Heart left ventricle (tissue), 16 donors: ENCODE results near the gene ADM. TPM values are rescaled to one million over a fixed set of nuclear protein-coding genes. Genes with fewer than 3 reads are reported as not detected.

Source experiments
- ATAC-seq, 4 donors: fragments of 200-7000 bp; cut with Tn5 transposase; one replicate each; pipeline ENCODE4 v1.9.1; 2020 to 2022; ENCODE audit warnings: moderate library complexity in 4 of 4, mild to moderate bottlenecking in 3 of 4, moderate number of reproducible peaks in 1 of 4
- DNase-seq, 5 donors: peaks; one replicate each; pipeline ENCODE4 v3.0.0-alpha.2; 2020
- H3K27ac ChIP-seq, 12 donors: fragments of 200-600 bp; sonication (generic) in 4 of 12; one replicate each; pipeline versions ENCODE4 v1.5.0 to v1.8.0; 2016 to 2022; ENCODE audit warnings: mild to moderate bottlenecking in 2 of 12
- H3K27me3 ChIP-seq, 9 donors: fragments of 200-600 bp; sonication (generic) in 2 of 9; one replicate each; pipeline versions ENCODE4 v1.5.1 to v1.8.0; 2016 to 2022; ENCODE audit warnings: mild to moderate bottlenecking in 3 of 9
- H3K36me3 ChIP-seq, 9 donors: fragments of 200-600 bp; sonication (generic) in 2 of 9; one replicate each; pipeline versions ENCODE4 v1.5.0 to v1.8.0; 2018 to 2022; ENCODE audit warnings: mild to moderate bottlenecking in 2 of 9
- H3K4me1 ChIP-seq, 12 donors: fragments of 200-600 bp; sonication (generic) in 4 of 12; one replicate each; pipeline versions ENCODE4 v1.5.0 to v1.8.0; 2016 to 2022; ENCODE audit warnings: mild to moderate bottlenecking in 3 of 12
- H3K4me3 ChIP-seq, 12 donors: fragments of 200-600 bp; sonication (generic) in 4 of 12; one replicate each; pipeline versions ENCODE4 v1.5.0 to v1.8.0; 2017 to 2022; ENCODE audit warnings: mild to moderate bottlenecking in 9 of 12, moderate library complexity in 4 of 12
- H3K9me3 ChIP-seq, 12 donors: fragments of 200-600 bp; sonication (generic) in 4 of 12; one replicate each; pipeline versions ENCODE4 v1.5.0 to v1.8.0; 2016 to 2022; ENCODE audit warnings: mild to moderate bottlenecking in 1 of 12
- POLR2A ChIP-seq, 2 donors: fragments of 450-650 bp; IDR thresholded peaks; one replicate each; pipeline ENCODE4 v1.6.1; 2017; ENCODE audit warnings: antibody characterized with exemption in 2 of 2, mild to moderate bottlenecking in 2 of 2, moderate library complexity in 2 of 2
- WGBS, 4 donors: extraction: QIAGEN DNeasy Blood & Tissue Kit in 2 of 4; methylation state at CpG; one replicate each; pipeline versions ENCODE4 v1.1.5 to v1.1.7; 2013 to 2018; 5-methylcytosine and 5-hydroxymethylcytosine counted together
- intact Hi-C, 10 donors: fragments of 100-400 bp; cut with DNase I; formaldehyde crosslinking; loops; one replicate each; pipeline versions ENCODE4 v1.11.1 to v1.14.2; 2022
- polyA plus RNA-seq, 2 donors: library from polyadenylated mRNA; stranded (reverse); fragments of 200-250 nt; gene quantifications; one replicate each; pipeline ENCODE4 v1.2.3, GENCODE V29; 2013
- total RNA-seq, 9 donors: library from RNA; depleted of rRNA in 2 of 9; stranded (reverse); fragments of >200 nt in 2 of 9; fragmentation: NEBNext Ultra II Directional in 3 of 9; extraction: Animal tissue kit (Norgen Biotek cat#: 25700) in 3 of 9; gene quantifications; one replicate each; pipeline versions ENCODE4 v1.1.0 to v1.2.4, GENCODE V29; 2016 to 2023
- TF ChIP-seq, protein P1 (sequence below), 12 donors: fragments of 200-600 bp; sonication (generic) in 4 of 12; IDR thresholded peaks; one replicate each; pipeline versions ENCODE4 v1.5.0 to v1.8.0; 2018 to 2022; ENCODE audit warnings: antibody characterized with exemption in 12 of 12, mild to moderate bottlenecking in 5 of 12
- donor health status: ischemic (EF 13 %, LVEDD 7.1; RV severe dilation, severe dysfunction).
- donor health status: healthy with polysubstance abuse.
- donor health status: DM: no; HTN: yes; CAD: no.
- donor health status: DM: no; HTN: no; CAD: no.
- donor health status: ischemic (EF 25% LVEDD 6.9; RV normal size, moderate dysfunction).
- donor health status: ischemic (EF 25% LVEDD 5.7; RV mildly dilated, moderate dysfunction).
- donor health status: healthy.
- donor health status: DM: yes; HTN: yes; CAD: no.
- donor health status: ischemic (EF 35%, LVEDD 5.7; RV mildly dilated, moderate dysfunction).
- donor health status: nonischemic (EF 11% LVEDD 7.7; RV severe dilation, severe dysfunction).
- donor health status: DM: yes; HTN: yes; CAD: no.
- donor health status: PGD.
- donor health status: ischemic (EF 29% LVEDD 5.4; RV normal size, mild dysfunction).
- donor health status: nonischemic (EF 23%, LVEDD 6.1; RV moderate dilation, normal function).

The ADM gene
- total and polyA plus RNA-seq, 11 donors: 6.9 to 154 (median 16.8) TPM

DNA sequence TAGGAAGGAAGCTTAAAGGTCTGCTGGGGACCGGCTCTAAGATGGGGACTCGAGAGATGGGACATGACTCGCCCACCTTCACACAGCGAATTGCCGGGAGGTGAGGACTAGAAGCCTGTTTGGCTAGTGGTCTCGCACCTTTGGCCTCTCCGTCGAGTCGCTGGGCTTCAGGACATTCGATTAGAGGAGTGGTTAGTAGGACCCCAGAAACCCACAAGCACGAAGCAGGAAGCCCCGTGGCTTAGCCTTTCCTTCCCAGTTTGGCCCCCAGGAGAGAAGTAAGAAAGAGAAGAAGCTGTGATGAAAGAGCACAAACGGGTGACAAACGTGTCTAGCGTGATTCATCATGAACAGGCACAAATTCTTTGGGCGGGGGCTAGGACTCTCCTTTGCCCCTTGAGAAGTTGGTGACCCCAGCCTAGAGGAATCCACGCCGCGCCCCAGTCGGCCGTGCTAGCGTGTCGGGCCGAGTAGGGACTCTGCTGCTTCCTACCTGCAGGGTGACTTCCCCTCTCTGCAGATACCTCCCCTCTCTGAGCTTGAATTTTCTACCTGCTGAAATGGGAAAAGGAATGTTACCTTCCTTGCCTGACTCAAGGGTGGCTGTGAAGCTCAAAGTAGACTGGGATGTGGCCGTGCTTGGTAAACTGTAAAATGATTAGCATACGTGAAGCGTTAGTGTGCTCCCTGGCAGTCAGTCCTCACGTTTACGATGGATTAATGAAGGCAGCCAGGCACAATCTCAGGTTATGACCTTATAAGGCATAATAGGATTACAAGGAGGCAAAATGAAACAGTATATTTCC is 1.1 kb upstream of the ADM start:
- Histone ChIP-seq H3K27ac (peak overlapping the region; percentile 63 to 92 (median 87)), H3K4me3 (peak overlapping the region; percentile 64 to 88 (median 76)), H3K27me3 (no peaks in the 10 kb centered on the region), H3K4me1 (peaks cover 0 to 58% (median 40%) of the 10 kb centered on the region in 12 donors), H3K9me3 (no peaks in the 10 kb centered on the region), H3K36me3 (no peaks in the 10 kb centered on the region)
- intact Hi-C loops: loop anchor here in 5 of 10 donors (1.0 to 10.0 kb wide), 4 partner anchors 189 to 689 kb away; no protein-coding TSS in a partner anchor
- DNase-seq: peak in 1 of 5 donors; percentile 44
- WGBS, 4 donors: 14 to 25% (median 18%) methylated on average over 23 to 29 of the region's 29 CpGs
- no peak for TF ChIP-seq POLR2A (IDR thresholded peaks at IDR 0.05)
- TF ChIP-seq, protein P1, sequence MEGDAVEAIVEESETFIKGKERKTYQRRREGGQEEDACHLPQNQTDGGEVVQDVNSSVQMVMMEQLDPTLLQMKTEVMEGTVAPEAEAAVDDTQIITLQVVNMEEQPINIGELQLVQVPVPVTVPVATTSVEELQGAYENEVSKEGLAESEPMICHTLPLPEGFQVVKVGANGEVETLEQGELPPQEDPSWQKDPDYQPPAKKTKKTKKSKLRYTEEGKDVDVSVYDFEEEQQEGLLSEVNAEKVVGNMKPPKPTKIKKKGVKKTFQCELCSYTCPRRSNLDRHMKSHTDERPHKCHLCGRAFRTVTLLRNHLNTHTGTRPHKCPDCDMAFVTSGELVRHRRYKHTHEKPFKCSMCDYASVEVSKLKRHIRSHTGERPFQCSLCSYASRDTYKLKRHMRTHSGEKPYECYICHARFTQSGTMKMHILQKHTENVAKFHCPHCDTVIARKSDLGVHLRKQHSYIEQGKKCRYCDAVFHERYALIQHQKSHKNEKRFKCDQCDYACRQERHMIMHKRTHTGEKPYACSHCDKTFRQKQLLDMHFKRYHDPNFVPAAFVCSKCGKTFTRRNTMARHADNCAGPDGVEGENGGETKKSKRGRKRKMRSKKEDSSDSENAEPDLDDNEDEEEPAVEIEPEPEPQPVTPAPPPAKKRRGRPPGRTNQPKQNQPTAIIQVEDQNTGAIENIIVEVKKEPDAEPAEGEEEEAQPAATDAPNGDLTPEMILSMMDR (IDR thresholded peaks at IDR 0.05): no peak
- no peak for ATAC-seq

DNA sequence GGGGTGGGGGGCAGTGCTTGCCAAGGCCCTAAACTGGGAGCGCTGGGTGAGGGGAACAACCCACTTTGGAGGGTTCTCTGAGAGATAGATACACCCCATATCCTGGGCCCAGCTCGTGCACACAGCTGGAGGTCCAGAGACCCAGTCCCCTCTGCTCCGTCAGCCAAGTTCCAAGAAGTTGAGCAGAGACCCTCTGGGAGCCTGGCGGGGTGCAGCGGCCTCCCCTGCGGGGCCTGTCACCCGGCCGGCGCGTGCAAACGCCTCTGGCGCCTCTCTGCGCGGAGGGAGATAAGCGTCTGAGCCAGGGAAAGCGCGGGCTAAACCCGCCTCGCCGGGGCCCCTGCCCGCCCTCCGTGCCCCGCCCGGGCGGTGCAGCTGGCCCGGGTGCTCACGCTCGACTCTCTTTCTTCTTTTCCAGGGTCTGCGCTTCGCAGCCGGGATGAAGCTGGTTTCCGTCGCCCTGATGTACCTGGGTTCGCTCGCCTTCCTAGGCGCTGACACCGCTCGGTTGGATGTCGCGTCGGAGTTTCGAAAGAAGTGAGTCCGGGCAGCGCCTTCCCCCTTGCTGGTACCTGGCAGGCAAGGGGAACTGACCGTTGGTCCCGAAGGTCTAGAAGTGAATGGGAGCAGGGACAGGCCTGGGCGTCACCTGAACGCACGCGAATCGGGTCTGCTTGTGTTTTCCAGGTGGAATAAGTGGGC is 540 bp downstream of the ADM start:
- H3K9me3 ChIP-seq: no peaks in the 10 kb centered on the region
- intact Hi-C loops: loop anchor here (5.0 to 10.0 kb wide), 14 partner anchors 62 to 693 kb away; no protein-coding TSS in a partner anchor
- peak overlapping the region; percentile 53 to 90 (median 87) for H3K27ac ChIP-seq
- ATAC-seq (peak in 2 of 4 donors; percentile 5 to 6), DNase-seq (peak in 4 of 5 donors; percentile 40 to 80 (median 56))
- peaks cover 0 to 74% (median 55%) of the 10 kb centered on the region in 12 donors for H3K4me1 ChIP-seq
- TF ChIP-seq, protein P1 (IDR thresholded peaks at IDR 0.05): no peak
- no peak for TF ChIP-seq POLR2A (IDR thresholded peaks at IDR 0.05)
- no peaks in the 10 kb centered on the region for H3K36me3 ChIP-seq
- H3K27me3 ChIP-seq: no peaks in the 10 kb centered on the region
- H3K4me3 ChIP-seq: peak overlapping the region; percentile 64 to 88 (median 76)
- 0 to 1% (median 0%) methylated on average over 23 to 51 of the region's 51 CpGs for WGBS, 4 donors

DNA sequence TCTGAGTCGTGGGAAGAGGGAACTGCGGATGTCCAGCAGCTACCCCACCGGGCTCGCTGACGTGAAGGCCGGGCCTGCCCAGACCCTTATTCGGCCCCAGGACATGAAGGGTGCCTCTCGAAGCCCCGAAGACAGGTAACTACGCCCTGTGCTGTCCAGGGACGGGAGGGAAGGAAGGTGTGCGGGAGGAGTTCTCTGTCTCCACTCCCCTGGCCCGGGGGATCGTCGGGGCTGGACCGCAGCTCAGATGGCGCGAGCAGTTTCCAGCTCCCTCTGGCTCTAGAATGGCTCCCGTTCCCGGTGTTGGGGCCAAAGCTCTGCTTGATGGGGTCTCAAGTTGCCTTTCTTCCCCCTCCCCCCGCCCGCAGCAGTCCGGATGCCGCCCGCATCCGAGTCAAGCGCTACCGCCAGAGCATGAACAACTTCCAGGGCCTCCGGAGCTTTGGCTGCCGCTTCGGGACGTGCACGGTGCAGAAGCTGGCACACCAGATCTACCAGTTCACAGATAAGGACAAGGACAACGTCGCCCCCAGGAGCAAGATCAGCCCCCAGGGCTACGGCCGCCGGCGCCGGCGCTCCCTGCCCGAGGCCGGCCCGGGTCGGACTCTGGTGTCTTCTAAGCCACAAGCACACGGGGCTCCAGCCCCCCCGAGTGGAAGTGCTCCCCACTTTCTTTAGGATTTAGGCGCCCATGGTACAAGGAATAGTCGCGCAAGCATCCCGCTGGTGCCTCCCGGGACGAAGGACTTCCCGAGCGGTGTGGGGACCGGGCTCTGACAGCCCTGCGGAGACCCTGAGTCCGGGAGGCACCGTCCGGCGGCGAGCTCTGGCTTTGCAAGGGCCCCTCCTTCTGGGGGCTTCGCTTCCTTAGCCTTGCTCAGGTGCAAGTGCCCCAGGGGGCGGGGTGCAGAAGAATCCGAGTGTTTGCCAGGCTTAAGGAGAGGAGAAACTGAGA is 1.4 kb downstream of the ADM start:
- Histone ChIP-seq H3K4me1 (peaks cover 0 to 77% (median 56%) of the 10 kb centered on the region in 12 donors), H3K36me3 (no peaks in the 10 kb centered on the region), H3K9me3 (no peaks in the 10 kb centered on the region), H3K27ac (peak overlapping the region; percentile 41 to 90 (median 87)), H3K4me3 (peak overlapping the region; percentile 64 to 88 (median 76)), H3K27me3 (no peaks in the 10 kb centered on the region)
- ATAC-seq (no peak), DNase-seq (peak in 2 of 5 donors; percentile 45 to 68)
- TF ChIP-seq POLR2A (IDR thresholded peaks at IDR 0.05): no peak
- TF ChIP-seq, protein P1 (IDR thresholded peaks at IDR 0.05): no peak
- intact Hi-C loops: loop anchor here (2.0 to 10.0 kb wide), 17 partner anchors 61 to 694 kb away; no protein-coding TSS in a partner anchor
- 6 to 17% (median 10%) methylated on average over 36 to 65 of the region's 65 CpGs for WGBS, 4 donors
